22Rv1 (cell line): Measurements from ENCODE around the gene ROCK1.

Experiments used
- CTCF ChIP-seq: fragments of 450-650 bp; IDR thresholded peaks from 2 replicates; pipeline ENCODE4 v1.5.1; 2017; ENCODE audit warnings: mild to moderate bottlenecking
- ZFX ChIP-seq: fragments of 450-650 bp; IDR thresholded peaks from 2 replicates; pipeline ENCODE4 v1.6.1; 2017; ENCODE audit warnings: antibody characterized with exemption, borderline replicate concordance

DNA sequence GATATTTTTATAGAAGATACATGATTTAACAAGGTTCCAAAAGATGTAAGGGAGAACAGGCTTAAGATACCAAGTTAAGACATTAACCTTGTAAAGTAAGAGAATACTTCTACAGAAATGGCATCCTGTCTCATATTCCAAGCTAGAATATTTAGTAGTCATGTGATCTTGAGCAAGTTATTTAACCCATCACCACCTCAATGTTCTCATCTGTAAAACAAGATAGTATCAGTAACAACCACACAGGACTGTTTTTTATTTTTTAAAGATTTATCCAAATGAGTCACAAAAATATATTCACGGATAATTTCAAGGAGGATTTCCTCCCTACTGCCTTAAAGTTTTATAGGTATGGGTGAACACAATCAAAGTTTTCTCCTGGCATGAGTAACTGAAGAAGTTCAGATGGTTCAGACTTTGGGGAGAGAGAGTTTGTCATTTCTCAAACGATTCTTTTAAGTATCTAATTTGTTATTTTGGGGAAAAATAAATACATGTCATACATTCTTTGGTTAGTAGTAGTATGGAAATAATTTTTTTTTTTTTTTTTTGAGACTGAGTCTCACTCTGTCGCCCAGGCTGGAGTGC is 25.9 kb downstream of the ROCK1 start:
- TF ChIP-seq CTCF (no peak), ZFX (no peak)
